ENCODE measurements around the gene SLIT3.

The SLIT3 gene

GRCh38 chr5:168661593-168662485 is 639.1 kb downstream of the SLIT3 start:
- no peaks in the 10 kb centered on the region for H3K9me3 ChIP-seq (ENCODE audit: insufficient read depth, low read length)

DNA sequence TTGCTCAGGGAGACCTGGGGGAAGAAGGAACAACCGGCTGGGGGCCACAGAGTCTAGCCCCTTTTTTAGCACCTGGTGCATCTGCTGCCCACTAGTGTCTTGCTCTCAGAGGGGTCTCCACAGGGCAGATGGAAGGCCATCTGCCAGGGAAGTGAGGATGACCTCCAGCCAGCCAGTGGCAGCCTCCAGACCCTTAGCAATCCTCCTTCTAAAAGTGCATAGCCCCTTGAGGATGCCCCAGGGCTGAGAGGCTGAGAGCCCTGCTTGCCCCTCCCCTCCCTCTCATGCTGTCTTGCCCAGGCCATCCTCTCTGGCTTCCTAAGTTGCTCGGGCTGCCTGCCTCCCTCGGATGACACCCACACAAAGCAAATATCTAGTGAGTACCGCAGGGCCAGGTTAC is 640.2 kb downstream of the SLIT3 start:
- Histone ChIP-seq H3K4me2 (ENCODE audit: low read length) (no peak overlapping the region), H3K36me3 (replicated peaks; ENCODE audit: low read depth, low read length) (no peaks in the 10 kb centered on the region), H2AFZ (ENCODE audit: low read depth, low read length) (no peak overlapping the region), H3K4me3 (ENCODE audit: low read length) (no peak overlapping the region), H4K20me1 (ENCODE audit: insufficient read depth, low read length) (no peaks in the 10 kb centered on the region), H3K79me2 (ENCODE audit: low read length) (no peaks in the 10 kb centered on the region), H3K4me1 (ENCODE audit: low read length) (no peaks in the 10 kb centered on the region), H3K9me3 (ENCODE audit: insufficient read depth, low read length) (no peaks in the 10 kb centered on the region), H3K27ac (ENCODE audit: low read length) (no peak overlapping the region), H3K9ac (ENCODE audit: low read length) (no peak overlapping the region), H3K27me3 (ENCODE audit: low read depth, low read length) (peaks cover 8% of the 10 kb centered on the region; the same call in 1 of the 2 replicates)
- TF ChIP-seq CTCF (IDR thresholded peaks at IDR 0.05; ENCODE audit: low read depth, low read length) (no peak), EZH2phosphoT487 (IDR thresholded peaks at IDR 0.05; ENCODE audit: low read depth) (no peak)

More at GRCh38 chr5:168661593-168662485, 639.1 kb downstream of the SLIT3 start:
- Histone ChIP-seq H2AFZ (ENCODE audit: low read depth, low read length) (no peak overlapping the region), H3K36me3 (replicated peaks; ENCODE audit: low read depth, low read length) (no peaks in the 10 kb centered on the region), H4K20me1 (ENCODE audit: insufficient read depth, low read length) (no peaks in the 10 kb centered on the region), H3K4me3 (ENCODE audit: low read length) (no peak overlapping the region), H3K27me3 (ENCODE audit: low read depth, low read length) (peaks cover 8% of the 10 kb centered on the region; the same call in 1 of the 2 replicates), H3K27ac (ENCODE audit: low read length) (no peak overlapping the region), H3K79me2 (ENCODE audit: low read length) (no peaks in the 10 kb centered on the region), H3K9ac (ENCODE audit: low read length) (no peak overlapping the region), H3K4me1 (ENCODE audit: low read length) (no peaks in the 10 kb centered on the region), H3K4me2 (ENCODE audit: low read length) (no peak overlapping the region)
- no peak for TF ChIP-seq CTCF (IDR thresholded peaks at IDR 0.05; ENCODE audit: low read depth, low read length)

- Histone ChIP-seq H3K79me2 (ENCODE audit: low read length) (no peaks in the 10 kb centered on the region), H2AFZ (ENCODE audit: low read depth, low read length) (no peak overlapping the region), H3K4me2 (ENCODE audit: low read length) (no peak overlapping the region), H3K27ac (ENCODE audit: low read length) (no peak overlapping the region), H3K27me3 (ENCODE audit: low read depth, low read length) (peaks cover 8% of the 10 kb centered on the region; the same call in 1 of the 2 replicates), H3K4me3 (ENCODE audit: low read length) (no peak overlapping the region), H4K20me1 (ENCODE audit: insufficient read depth, low read length) (no peaks in the 10 kb centered on the region), H3K9ac (ENCODE audit: low read length) (no peak overlapping the region), H3K4me1 (ENCODE audit: low read length) (no peaks in the 10 kb centered on the region), H3K36me3 (replicated peaks; ENCODE audit: low read depth, low read length) (no peaks in the 10 kb centered on the region), H3K9me3 (ENCODE audit: insufficient read depth, low read length) (no peaks in the 10 kb centered on the region)
- TF ChIP-seq CTCF (IDR thresholded peaks at IDR 0.05; ENCODE audit: low read depth, low read length) (no peak), EZH2phosphoT487 (IDR thresholded peaks at IDR 0.05; ENCODE audit: low read depth) (no peak)
Measured at GRCh38 chr5:168659286-168659847, 641.6 kb downstream of the SLIT3 start.

- no peaks in the 10 kb centered on the region for H4K20me1 ChIP-seq (ENCODE audit: insufficient read depth, low read length)
- TF ChIP-seq CTCF (IDR thresholded peaks at IDR 0.05; ENCODE audit: low read depth, low read length): no peak
- no peak for TF ChIP-seq EZH2phosphoT487 (IDR thresholded peaks at IDR 0.05; ENCODE audit: low read depth)
- H3K9me3 ChIP-seq (ENCODE audit: insufficient read depth, low read length): no peaks in the 10 kb centered on the region
- no peak overlapping the region for H3K4me2 ChIP-seq (ENCODE audit: low read length)
- H3K36me3 ChIP-seq (replicated peaks; ENCODE audit: low read depth, low read length): no peaks in the 10 kb centered on the region
- H3K9ac ChIP-seq (ENCODE audit: low read length): no peak overlapping the region
- peaks cover 8% of the 10 kb centered on the region; the same call in 1 of the 2 replicates for H3K27me3 ChIP-seq (ENCODE audit: low read depth, low read length)
- H3K4me3 ChIP-seq (ENCODE audit: low read length): no peak overlapping the region
- no peak overlapping the region for H2AFZ ChIP-seq (ENCODE audit: low read depth, low read length)
- no peaks in the 10 kb centered on the region for H3K4me1 ChIP-seq (ENCODE audit: low read length)
- H3K79me2 ChIP-seq (ENCODE audit: low read length): no peaks in the 10 kb centered on the region
- no peak overlapping the region for H3K27ac ChIP-seq (ENCODE audit: low read length)
Measured at GRCh38 chr5:168658394-168658793, 642.5 kb downstream of the SLIT3 start.
